NCI-H128 (cell line): ENCODE data around the gene USP40.

ENCODE experiments used
- DNase-seq: peaks from one replicate; lab custom pipeline; 2025; ENCODE audit not compliant: unreplicated experiment; lab: John Stamatoyannopoulos, UW

The USP40 gene

GRCh38 chr2:233448220-233448559, 118.4 kb downstream of the USP40 start:
- no peak for DNase-seq

GRCh38 chr2:233447506-233448219, 118.9 kb downstream of the USP40 start:
- DNase-seq: no peak

GRCh38 chr2:233446606-233447305, 119.8 kb downstream of the USP40 start:
- DNase-seq: no peak

GRCh38 chr2:233446121-233446520, 120.5 kb downstream of the USP40 start:
- DNase-seq: no peak

- no peak for DNase-seq
These were observed 121.3 kb downstream of the USP40 start for GRCh38 chr2:233445152-233445830.

- no peak for DNase-seq
These were observed 122.1 kb downstream of the USP40 start for GRCh38 chr2:233444501-233444900.

- peak; percentile 29 for DNase-seq
These were observed 122.9 kb downstream of the USP40 start for GRCh38 chr2:233443511-233444183.

- no peak for DNase-seq
These were observed 124.6 kb downstream of the USP40 start for GRCh38 chr2:233442028-233442310.

- no peak for DNase-seq
These were observed 125.2 kb downstream of the USP40 start for GRCh38 chr2:233441161-233442027.

GRCh38 chr2:233440714-233441113, 125.9 kb downstream of the USP40 start:
- DNase-seq: no peak

- no peak for DNase-seq
These were observed 126.3 kb downstream of the USP40 start for GRCh38 chr2:233440314-233440713.

GRCh38 chr2:233439191-233439590, 127.4 kb downstream of the USP40 start:
- DNase-seq: no peak

GRCh38 chr2:233438573-233439147, 127.9 kb downstream of the USP40 start:
- no peak for DNase-seq

- DNase-seq: no peak
These were observed 129.1 kb downstream of the USP40 start for GRCh38 chr2:233437439-233437955.

GRCh38 chr2:233436691-233437438, 129.7 kb downstream of the USP40 start:
- no peak for DNase-seq

GRCh38 chr2:233436191-233436581, 130.4 kb downstream of the USP40 start:
- DNase-seq: no peak

- DNase-seq: no peak
These were observed 131.0 kb downstream of the USP40 start for GRCh38 chr2:233435436-233436190.

GRCh38 chr2:233434666-233435330, 131.8 kb downstream of the USP40 start:
- no peak for DNase-seq
